GM10248 (cell line): Measurements from ENCODE around the gene ZEB2.

Experiments
- CTCF ChIA-PET: fragments of 300-600 bp; sonication (Branson Sonifier 250); formaldehyde crosslinking; extraction: SDS; loops from one replicate; lab custom pipeline; 2021; ENCODE audit warnings: antibody characterized with exemption; lab: Yijun Ruan, JAX
- POLR2A ChIA-PET: fragments of 350-650 bp; sonication (Branson Sonifier 250); formaldehyde crosslinking; extraction: SDS; loops from one replicate; lab custom pipeline; 2020; ENCODE audit warnings: antibody characterized with exemption; lab: Yijun Ruan, JAX
- DNase-seq: peaks from one replicate; pipeline ENCODE4 v3.0.0; 2012; ENCODE audit errors: extremely low spot score
- TF ChIP-seq, protein P1 (sequence below): IDR thresholded peaks from 2 replicates; pipeline ENCODE4 v1.5.1; 2012; ENCODE audit warnings: mild to moderate bottlenecking, low read depth; ENCODE audit errors: extremely low read depth, missing control alignments, control extremely low read depth

ZEB2 gene

DNA sequence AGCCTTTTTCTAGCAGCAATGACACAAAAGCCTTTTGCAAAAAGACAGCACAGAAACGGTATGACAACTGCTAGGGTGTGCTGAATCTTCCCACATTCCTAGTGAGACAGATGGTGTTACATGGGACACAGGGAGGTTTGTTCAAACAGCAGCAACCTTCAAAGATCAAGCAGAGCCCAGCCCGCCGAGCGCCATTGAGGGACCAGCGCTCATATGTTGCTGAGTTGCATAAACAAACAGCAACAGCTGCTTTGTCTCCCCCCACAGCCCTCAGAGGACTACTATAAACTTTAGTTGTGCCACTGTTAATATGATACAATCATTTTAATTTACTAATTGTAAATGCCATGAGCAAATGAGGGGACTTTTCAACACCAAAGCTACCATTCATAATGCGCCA is 117.7 kb downstream of the ZEB2 start:
- no peak for DNase-seq
- TF ChIP-seq, protein P1, sequence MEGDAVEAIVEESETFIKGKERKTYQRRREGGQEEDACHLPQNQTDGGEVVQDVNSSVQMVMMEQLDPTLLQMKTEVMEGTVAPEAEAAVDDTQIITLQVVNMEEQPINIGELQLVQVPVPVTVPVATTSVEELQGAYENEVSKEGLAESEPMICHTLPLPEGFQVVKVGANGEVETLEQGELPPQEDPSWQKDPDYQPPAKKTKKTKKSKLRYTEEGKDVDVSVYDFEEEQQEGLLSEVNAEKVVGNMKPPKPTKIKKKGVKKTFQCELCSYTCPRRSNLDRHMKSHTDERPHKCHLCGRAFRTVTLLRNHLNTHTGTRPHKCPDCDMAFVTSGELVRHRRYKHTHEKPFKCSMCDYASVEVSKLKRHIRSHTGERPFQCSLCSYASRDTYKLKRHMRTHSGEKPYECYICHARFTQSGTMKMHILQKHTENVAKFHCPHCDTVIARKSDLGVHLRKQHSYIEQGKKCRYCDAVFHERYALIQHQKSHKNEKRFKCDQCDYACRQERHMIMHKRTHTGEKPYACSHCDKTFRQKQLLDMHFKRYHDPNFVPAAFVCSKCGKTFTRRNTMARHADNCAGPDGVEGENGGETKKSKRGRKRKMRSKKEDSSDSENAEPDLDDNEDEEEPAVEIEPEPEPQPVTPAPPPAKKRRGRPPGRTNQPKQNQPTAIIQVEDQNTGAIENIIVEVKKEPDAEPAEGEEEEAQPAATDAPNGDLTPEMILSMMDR = no peak
- CTCF ChIA-PET = interaction anchor here (1.3 kb wide), 1 partner anchor 12 kb away, joined by 4 read pairs; no protein-coding TSS in a partner anchor
- POLR2A ChIA-PET = no interaction called here

DNA sequence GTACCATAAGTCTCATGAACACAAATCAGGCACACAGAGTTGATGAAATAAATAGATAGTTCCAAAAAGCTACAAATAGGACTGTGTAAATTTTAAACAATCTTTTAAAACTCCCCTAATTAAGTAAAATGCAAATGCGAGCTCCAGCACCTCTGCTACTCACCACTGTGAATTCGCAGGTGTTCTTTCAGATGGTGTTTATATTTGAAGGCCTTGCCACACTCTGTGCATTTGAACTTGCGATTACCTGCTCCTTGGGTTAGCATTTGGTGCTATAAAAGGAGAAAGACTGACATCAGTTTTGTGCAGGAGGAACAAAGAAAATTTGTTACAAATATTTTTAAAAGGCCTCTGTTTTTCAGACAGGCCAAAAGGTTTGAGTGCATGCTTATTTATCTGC is 118.9 kb downstream of the ZEB2 start:
- TF ChIP-seq, protein P1 = no peak
- ChIA-PET CTCF (interaction anchor here (0.7 to 0.8 kb wide), 2 partner anchors 19 to 48 kb away, joined by 3 read pairs; no protein-coding TSS in a partner anchor), POLR2A (no interaction called here)
- no peak for DNase-seq

DNA sequence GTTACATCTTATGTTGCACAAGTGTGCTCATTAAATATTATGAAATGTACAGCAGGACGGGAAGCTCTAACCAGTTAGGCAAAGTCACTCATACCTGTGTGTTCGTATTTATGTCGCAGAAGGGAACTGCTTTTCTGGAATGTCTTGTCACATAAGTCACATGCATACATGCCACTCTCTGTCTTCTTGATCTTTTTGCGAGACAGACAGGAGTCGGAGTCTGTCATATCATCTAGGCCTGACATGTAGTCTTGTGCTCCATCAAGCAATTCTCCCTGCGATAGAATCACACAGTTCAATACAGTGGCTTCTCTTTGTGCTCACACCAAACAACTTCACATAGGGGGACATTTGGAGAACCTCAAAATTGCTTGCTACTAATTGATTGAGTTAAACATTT is 123.6 kb downstream of the ZEB2 start:
- no peak for DNase-seq
- TF ChIP-seq, protein P1 = no peak
- ChIA-PET POLR2A (no interaction called here), CTCF (interaction anchor here (0.9 kb wide), 1 partner anchor 8 kb away, joined by 3 read pairs; no protein-coding TSS in a partner anchor)

DNA sequence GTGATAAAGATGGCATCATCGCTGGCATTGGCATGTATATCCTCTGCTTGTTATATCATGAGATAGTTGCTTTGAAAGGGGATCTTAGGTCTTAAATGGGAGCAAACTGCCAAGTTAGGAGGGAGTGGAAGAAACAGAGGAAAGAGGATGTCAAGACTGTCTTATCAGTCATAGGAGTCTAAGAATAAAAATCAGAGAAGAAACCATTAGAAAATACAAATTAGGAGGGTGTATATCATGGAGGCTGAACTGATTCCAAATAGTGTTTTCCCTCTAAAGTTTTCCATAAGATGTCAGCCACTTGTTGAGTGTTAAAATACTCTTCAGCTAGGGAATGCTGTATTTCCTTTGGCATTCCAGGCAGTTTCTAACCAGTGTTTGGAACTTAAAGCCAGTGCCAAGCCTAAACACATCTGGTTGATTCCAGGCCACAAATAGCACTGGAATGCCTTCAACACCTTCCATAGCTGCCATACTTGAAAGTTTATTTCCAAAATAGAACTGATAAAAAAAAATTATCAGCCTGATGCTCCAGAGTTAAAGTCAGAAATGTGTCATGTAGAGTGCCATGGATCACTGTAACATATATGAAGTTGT is 129.4 kb downstream of the ZEB2 start:
- TF ChIP-seq, protein P1 = no peak
- CTCF ChIA-PET = interaction anchor here (1.8 kb wide), 1 partner anchor 17 kb away, joined by 4 read pairs; no protein-coding TSS in a partner anchor

DNA sequence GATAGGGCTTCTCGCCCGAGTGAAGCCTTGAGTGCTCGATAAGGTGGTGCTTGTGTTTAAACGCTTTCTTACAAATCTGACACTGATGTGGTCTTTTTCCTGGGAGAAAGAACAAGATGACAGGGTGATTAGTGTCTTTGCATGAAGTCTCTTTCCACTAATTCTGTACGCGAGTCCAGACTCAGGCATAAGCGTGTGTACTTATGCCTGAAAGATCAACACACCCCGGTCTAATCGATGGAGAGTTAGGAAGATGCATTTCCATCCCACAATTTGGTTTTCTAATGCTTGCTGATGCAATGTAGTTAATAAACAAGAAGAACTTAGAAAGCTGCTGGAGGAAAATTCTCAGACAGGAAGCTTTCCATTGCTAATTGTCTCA is 130.0 kb downstream of the ZEB2 start:
- TF ChIP-seq, protein P1 = no peak
- ChIA-PET CTCF (interaction anchor here (1.8 kb wide), 1 partner anchor 16 kb away, joined by 4 read pairs; no protein-coding TSS in a partner anchor), POLR2A (no interaction called here)
- no peak for DNase-seq

More for the DNA sequence above, 129.4 kb downstream of the ZEB2 start:
- DNase-seq = no peak
- POLR2A ChIA-PET = no interaction called here

DNA sequence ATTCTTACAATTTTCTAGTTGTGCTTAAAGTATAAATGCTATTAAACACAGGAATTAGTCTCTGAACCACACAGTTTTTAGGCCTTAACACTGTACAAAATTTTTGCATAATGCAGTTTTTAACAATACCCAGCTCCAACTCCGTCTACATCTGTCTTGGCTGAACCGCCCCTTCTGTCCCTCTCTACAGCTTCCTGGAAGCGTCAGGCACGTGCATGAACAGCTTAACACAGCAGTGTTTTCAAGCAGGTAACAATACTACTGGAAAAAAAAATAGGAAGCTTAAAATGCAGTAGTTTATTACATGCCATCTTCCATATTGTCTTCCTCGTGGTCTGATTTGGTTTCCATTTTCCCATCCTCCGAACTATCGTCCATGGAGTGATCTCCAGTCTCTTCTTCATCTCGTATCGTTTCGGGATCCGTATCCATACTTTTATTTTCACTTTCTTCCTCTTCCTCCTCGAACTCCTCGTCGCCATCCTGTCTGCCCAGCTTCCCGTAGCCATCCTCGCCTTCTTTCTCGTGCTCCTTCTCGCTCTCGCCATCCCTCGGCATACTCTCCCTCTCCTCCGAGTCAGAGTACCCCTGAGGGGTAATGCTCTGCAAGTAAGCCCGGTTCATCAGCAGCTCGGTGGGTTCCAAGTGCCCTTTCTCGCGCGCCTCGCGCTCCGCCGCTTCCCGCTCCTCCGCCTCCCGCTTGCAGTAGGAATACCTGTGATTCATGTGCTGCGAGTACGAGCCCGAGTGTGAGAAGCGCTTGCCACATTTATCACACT is 130.6 kb downstream of the ZEB2 start:
- TF ChIP-seq, protein P1 = no peak
- CTCF ChIA-PET = interaction anchor here (1.3 to 1.8 kb wide), 2 partner anchors 14 to 16 kb away, joined by 3 to 4 read pairs; no protein-coding TSS in a partner anchor
- POLR2A ChIA-PET = no interaction called here
- DNase-seq = no peak
